HG03280 (cell line): ENCODE data around the gene CCNB2.
"Not testable (repeated sequence)": the region's sequence is repeated elsewhere in the genome, so short reads cannot be mapped to it uniquely, and the experiment has no call there.

Experiments
- ATAC-seq: cut with Tn5 transposase; IDR thresholded peaks from one replicate; pipeline ENCODE4 v1.9.1; 2021; ENCODE audit warnings: mild to moderate bottlenecking, moderate library complexity; ENCODE audit not compliant: unreplicated experiment

The CCNB2 gene

GRCh38 chr15:59104912-59105732 is at the start of gene CCNB2:
Gene CCNB2, plus strand, starts transcription at chr15:59105146. Its CDS starts 123 bp downstream, at chr15:59105269.
- ATAC-seq = peak; percentile 97

- no peak for ATAC-seq
These were observed 45.8 kb upstream of the CCNB2 start for GRCh38 chr15:59059076-59059597.

GRCh38 chr15:59060348-59060747 is 44.6 kb upstream of the CCNB2 start:
- no peak for ATAC-seq

GRCh38 chr15:59063042-59063441 is 41.9 kb upstream of the CCNB2 start:
- no peak for ATAC-seq

GRCh38 chr15:59069430-59069829 is 35.5 kb upstream of the CCNB2 start:
- ATAC-seq = no peak

GRCh38 chr15:59074607-59075006 is 30.3 kb upstream of the CCNB2 start:
- ATAC-seq = no peak

GRCh38 chr15:59087731-59088130 is 17.2 kb upstream of the CCNB2 start:
- ATAC-seq = no peak

GRCh38 chr15:59094077-59094476 is 10.9 kb upstream of the CCNB2 start:
- no peak for ATAC-seq

GRCh38 chr15:59096429-59096828 is 8.5 kb upstream of the CCNB2 start:
- ATAC-seq = no peak

- no peak for ATAC-seq
These were observed 5.7 kb upstream of the CCNB2 start for GRCh38 chr15:59099162-59099685.

GRCh38 chr15:59104602-59104911 is 389 bp upstream of the CCNB2 start:
- ATAC-seq = peak; percentile 25

- ATAC-seq = no peak
These were observed 908 bp downstream of the CCNB2 start for GRCh38 chr15:59105854-59106253.

- ATAC-seq = no peak
These were observed 6.3 kb downstream of the CCNB2 start for GRCh38 chr15:59111251-59111650.

GRCh38 chr15:59115047-59115446 is 10.1 kb downstream of the CCNB2 start:
- no peak for ATAC-seq

GRCh38 chr15:59116141-59116540 is 11.2 kb downstream of the CCNB2 start:
- ATAC-seq = no peak

GRCh38 chr15:59116771-59117170 is 11.8 kb downstream of the CCNB2 start:
- no peak for ATAC-seq

GRCh38 chr15:59119625-59120024 is 14.7 kb downstream of the CCNB2 start:
- no peak for ATAC-seq

GRCh38 chr15:59120937-59121336 is 16.0 kb downstream of the CCNB2 start:
- no peak for ATAC-seq

- no peak for ATAC-seq
These were observed 19.3 kb downstream of the CCNB2 start for GRCh38 chr15:59124261-59124660.

GRCh38 chr15:59125683-59126082 is 20.7 kb downstream of the CCNB2 start:
- not testable (repeated sequence) for ATAC-seq

GRCh38 chr15:59127255-59127654 is 22.3 kb downstream of the CCNB2 start:
- ATAC-seq = not testable (repeated sequence)

- no peak for ATAC-seq
These were observed 26.5 kb downstream of the CCNB2 start for GRCh38 chr15:59131456-59131855.
